ENCODE results near the gene ROBO1. TPM values are rescaled to one million over a fixed set of nuclear protein-coding genes. Genes with fewer than 3 reads are reported as not detected.

The ROBO1 gene
- total RNA-seq, 1 donor: 88.5 TPM

DNA sequence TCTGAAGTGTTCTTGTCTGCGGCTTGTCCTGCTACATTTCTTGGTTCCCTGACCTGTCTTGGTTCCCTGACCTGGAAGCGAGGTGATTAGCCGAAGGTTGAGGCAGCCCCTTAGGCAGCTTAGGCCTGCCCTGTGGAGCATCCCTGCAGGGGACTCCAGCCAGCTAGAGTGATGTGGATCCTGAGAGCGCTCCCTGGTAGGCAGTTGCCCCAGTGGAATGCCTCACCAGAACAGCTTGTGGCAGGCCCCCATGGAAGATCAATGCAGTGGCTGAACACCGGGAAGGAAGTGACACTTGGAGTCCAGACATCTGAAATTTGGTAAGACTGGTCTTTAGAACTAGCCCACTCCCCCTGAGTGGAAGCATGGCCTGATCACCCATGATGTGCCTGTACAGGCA lies 5.5 kb upstream of the ROBO1 start:
- TF ChIP-seq, protein P1, sequence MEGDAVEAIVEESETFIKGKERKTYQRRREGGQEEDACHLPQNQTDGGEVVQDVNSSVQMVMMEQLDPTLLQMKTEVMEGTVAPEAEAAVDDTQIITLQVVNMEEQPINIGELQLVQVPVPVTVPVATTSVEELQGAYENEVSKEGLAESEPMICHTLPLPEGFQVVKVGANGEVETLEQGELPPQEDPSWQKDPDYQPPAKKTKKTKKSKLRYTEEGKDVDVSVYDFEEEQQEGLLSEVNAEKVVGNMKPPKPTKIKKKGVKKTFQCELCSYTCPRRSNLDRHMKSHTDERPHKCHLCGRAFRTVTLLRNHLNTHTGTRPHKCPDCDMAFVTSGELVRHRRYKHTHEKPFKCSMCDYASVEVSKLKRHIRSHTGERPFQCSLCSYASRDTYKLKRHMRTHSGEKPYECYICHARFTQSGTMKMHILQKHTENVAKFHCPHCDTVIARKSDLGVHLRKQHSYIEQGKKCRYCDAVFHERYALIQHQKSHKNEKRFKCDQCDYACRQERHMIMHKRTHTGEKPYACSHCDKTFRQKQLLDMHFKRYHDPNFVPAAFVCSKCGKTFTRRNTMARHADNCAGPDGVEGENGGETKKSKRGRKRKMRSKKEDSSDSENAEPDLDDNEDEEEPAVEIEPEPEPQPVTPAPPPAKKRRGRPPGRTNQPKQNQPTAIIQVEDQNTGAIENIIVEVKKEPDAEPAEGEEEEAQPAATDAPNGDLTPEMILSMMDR (IDR thresholded peaks at IDR 0.05; ENCODE audit: insufficient read depth, low read depth, low read length): no peak

DNA sequence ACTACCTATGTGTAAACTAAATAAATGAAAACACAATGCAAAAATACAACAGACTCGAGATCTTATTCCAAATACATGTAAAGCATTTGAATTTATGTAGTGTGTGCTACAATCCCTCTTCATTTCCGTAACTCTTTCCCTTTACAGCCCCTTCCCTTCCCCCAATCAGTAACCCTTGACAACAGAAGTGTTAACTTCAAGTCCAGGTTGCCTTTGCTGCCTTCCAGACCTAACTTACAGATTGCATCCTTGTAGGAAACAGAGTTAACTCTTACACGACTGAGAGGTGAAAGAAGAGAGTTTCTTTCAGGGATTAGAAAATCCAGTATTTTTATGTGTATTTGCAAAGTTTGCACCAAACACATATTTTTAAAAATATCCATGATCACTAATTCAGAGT lies 1.4 kb upstream of the ROBO1 start:
- DNase-seq (ENCODE audit: low read depth): no peak
- H3K4me3 ChIP-seq (ENCODE audit: low read depth, low read length): no peak overlapping the region
- TF ChIP-seq, protein P1 (IDR thresholded peaks at IDR 0.05; ENCODE audit: insufficient read depth, low read depth, low read length): no peak

More for the DNA sequence above, 5.5 kb upstream of the ROBO1 start:
- no peak overlapping the region for H3K4me3 ChIP-seq (ENCODE audit: low read depth, low read length)
- DNase-seq (ENCODE audit: low read depth): no peak

DNA sequence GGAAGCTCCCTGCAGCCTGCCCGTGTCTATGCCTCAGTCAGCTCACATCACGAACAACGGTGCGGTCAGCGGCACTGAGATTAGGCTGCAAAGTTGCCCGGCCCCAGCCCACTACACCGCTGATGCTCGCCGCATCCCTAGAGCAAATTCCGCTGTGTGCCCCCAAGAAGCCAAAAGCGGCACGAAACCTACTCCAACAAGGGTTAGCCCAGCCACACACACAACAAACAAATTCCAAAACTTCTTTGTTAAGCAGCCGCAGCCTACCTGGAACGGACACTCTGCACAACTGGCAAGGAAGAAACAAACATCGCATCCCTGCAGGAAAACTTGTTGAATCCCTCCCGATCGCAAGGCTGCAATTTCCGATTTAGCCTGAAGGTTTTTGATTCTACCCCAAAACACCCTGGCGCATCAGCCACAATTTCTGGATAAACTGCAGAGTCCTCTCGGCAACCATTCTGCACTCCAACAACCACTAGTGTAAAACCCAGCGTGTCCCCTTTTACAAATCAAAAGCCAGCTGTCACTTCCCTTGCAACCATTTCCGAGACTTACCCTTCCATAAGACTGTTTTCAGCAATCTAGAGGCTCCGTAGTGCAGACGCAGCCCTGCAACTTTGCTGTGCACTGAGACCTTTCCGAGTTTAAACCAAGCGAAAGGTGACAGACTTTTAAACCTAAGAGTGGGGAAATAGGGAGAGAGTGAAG lies 449 bp downstream of the ROBO1 start:
- no peak for DNase-seq (ENCODE audit: low read depth)
- no peak overlapping the region for H3K4me3 ChIP-seq (ENCODE audit: low read depth, low read length)
- TF ChIP-seq, protein P1 (IDR thresholded peaks at IDR 0.05; ENCODE audit: insufficient read depth, low read depth, low read length): no peak

DNA sequence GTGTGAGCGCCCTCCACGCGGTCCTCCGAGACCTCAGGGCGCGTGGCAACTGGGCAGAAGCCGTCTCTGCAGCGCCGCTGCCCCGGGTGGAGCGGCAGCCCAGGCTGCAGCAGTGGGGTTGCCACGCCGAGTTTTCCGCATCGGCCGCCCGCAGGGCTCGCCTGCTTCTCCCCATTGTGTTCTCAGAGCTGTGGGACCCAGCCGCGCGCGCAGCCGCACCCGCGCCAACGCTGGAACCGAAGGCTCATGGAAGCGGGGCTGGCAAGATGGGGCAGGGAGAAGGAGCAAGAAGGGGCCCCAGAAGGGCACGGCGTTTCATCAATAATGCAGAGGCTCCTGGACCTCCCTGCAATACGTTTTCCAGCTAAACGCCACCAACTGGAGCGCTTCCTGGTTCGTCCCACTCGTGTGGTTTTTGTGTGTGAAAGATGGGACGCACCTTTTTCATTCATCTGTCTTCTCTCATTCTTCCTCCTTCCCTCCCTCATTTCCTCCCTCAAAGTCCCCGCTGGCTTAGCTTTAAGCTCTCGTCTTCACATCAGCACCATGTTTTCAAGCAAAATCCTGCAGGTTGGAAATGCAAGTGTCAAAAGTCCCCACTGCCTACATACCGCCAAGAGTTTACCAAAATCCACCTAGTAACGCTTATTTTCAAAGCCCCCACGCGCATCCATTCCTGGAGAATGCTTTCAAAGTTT lies 1.2 kb downstream of the ROBO1 start:
- TF ChIP-seq, protein P1 (IDR thresholded peaks at IDR 0.05; ENCODE audit: insufficient read depth, low read depth, low read length): no peak
- no peak for DNase-seq (ENCODE audit: low read depth)
- no peak overlapping the region for H3K4me3 ChIP-seq (ENCODE audit: low read depth, low read length)

DNA sequence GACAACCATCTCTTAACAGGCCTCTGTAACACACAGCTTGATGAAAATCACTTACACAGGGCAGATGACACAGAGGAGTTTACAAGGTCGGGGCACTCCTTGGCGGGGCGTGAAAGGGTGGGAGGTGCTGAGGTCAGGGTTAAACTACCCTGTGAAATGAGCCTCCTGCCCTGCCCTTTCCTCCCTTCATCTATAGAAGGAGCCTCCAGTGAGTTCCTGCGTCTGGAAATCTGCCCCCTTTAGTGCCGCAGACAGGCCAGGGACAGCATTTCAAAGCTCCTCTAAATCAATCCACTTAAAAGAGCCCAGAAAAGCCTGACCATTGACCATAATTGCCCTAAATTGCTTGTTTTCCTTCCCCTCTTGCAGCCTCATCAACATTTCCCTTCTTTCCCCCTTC lies 1.9 kb downstream of the ROBO1 start:
- DNase-seq (ENCODE audit: low read depth): no peak
- TF ChIP-seq, protein P1 (IDR thresholded peaks at IDR 0.05; ENCODE audit: insufficient read depth, low read depth, low read length): no peak
- H3K4me3 ChIP-seq (ENCODE audit: low read depth, low read length): no peak overlapping the region

DNA sequence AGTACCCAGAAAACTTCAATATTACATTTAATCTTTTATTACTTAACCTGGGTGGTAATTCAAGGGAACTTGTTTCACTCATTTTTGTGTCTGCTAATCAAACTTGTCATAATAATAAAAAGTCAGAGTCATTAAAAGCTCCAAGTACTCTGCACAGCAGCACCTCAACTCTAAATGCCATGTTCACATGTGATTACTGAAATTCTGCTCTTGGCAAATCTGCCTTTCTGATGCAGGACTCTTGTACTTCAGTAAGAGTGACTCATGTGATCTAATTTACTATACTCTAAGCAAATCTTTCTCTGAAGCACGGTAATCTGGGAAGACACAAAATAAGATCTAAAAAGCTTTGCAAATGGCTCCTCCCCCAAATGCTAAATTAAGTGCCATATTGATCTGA lies 6.4 kb downstream of the ROBO1 start:
- H3K4me3 ChIP-seq (ENCODE audit: low read depth, low read length): no peak overlapping the region
- TF ChIP-seq, protein P1 (IDR thresholded peaks at IDR 0.05; ENCODE audit: insufficient read depth, low read depth, low read length): no peak
- DNase-seq (ENCODE audit: low read depth): no peak
